A673 (cell line): ENCODE results near the gene RBBP7. TPM values are rescaled to one million over a fixed set of nuclear protein-coding genes. Genes with fewer than 3 reads are reported as not detected.

Source experiments
- BruUV-seq: library from RNA; stranded (reverse); fragments of 400-500 nt; replicated peaks from 2 replicates; lab custom pipeline; 2021; lab: Mats Ljungman, UMichigan
- CTCF ChIA-PET: fragments of 300-600 bp; sonication (Branson Sonifier 250); formaldehyde crosslinking; loops from one replicate; lab custom pipeline; 2022; ENCODE audit warnings: antibody characterized with exemption; lab: Charles Lee
- POLR2A ChIA-PET: fragments of 300-600 bp; sonication (Branson Sonifier 250); formaldehyde crosslinking; loops from one replicate; lab custom pipeline; 2022; ENCODE audit warnings: antibody characterized with exemption; ENCODE audit not compliant: low non-redundant PET; lab: Charles Lee
- DNase-seq: peaks from one replicate; pipeline ENCODE4 v3.0.0-alpha.2; 2015; ENCODE audit warnings: low spot score
- H3K27ac ChIP-seq: fragments of 200-600 bp; sonication (generic); 2 replicates; pipeline ENCODE4 v1.5.1; 2016; ENCODE audit warnings: mixed run types, low read depth, mild to moderate bottlenecking, mixed read lengths, antibody characterized with exemption, low read length; ENCODE audit not compliant: poor library complexity, severe bottlenecking
- H3K27me3 ChIP-seq: fragments of 200-600 bp; sonication (generic); replicated peaks from 2 replicates; pipeline ENCODE4 v1.6.1; 2017; ENCODE audit warnings: mixed run types, low read depth, mild to moderate bottlenecking, mixed read lengths, antibody characterized with exemption, low read length; ENCODE audit not compliant: insufficient read depth, poor library complexity
- H3K36me3 ChIP-seq: fragments of 200-600 bp; sonication (generic); 2 replicates; pipeline ENCODE4 v1.6.1; 2016; ENCODE audit warnings: mixed run types, mild to moderate bottlenecking, mixed read lengths, antibody characterized with exemption, low read length; ENCODE audit not compliant: insufficient read depth, poor library complexity, severe bottlenecking
- H3K4me1 ChIP-seq: fragments of 200-600 bp; sonication (generic); 2 replicates; pipeline ENCODE4 v1.6.1; 2017; ENCODE audit warnings: mixed run types, mild to moderate bottlenecking, mixed read lengths, antibody characterized with exemption, low read length; ENCODE audit not compliant: insufficient read depth, poor library complexity, severe bottlenecking
- H3K4me3 ChIP-seq: fragments of 200-600 bp; sonication (generic); 2 replicates; pipeline ENCODE4 v1.5.1; 2016; ENCODE audit warnings: low read depth, mixed run types, mild to moderate bottlenecking, mixed read lengths, low read length; ENCODE audit not compliant: poor library complexity, severe bottlenecking
- H3K9me3 ChIP-seq: fragments of 200-600 bp; sonication (generic); 2 replicates; pipeline ENCODE4 v1.6.1; 2016; ENCODE audit warnings: mixed run types, low read depth, mild to moderate bottlenecking, mixed read lengths, antibody characterized with exemption, low read length; ENCODE audit not compliant: poor library complexity, severe bottlenecking
- CTCF ChIP-seq: fragments of 300-800, 200-600 bp; sonication (generic); conservative IDR thresholded peaks from 2 replicates; pipeline ENCODE4 v1.5.1; 2017; ENCODE audit warnings: low read depth, mild to moderate bottlenecking, antibody characterized with exemption, low read length, moderate library complexity, mixed read lengths
- EZH2 ChIP-seq: fragments of 200-600 bp; sonication (generic); IDR thresholded peaks from 2 replicates; pipeline ENCODE4 v1.6.1; 2017; ENCODE audit warnings: borderline replicate concordance, low read depth, mild to moderate bottlenecking, mixed read lengths, antibody characterized with exemption, low read length; ENCODE audit not compliant: poor library complexity, severe bottlenecking
- intact Hi-C: fragments of 100-400 bp; cut with micrococcal nuclease; formaldehyde crosslinking; loops from one replicate; pipeline ENCODE4 v1.10.0; 2022; ENCODE audit not compliant: unreplicated experiment
- total RNA-seq: library from RNA; stranded (reverse); gene quantifications from 2 replicates; pipeline ENCODE4 v1.2.3, GENCODE V29; 2021

The RBBP7 gene
- total RNA-seq, 1 experiment from 2014 or later, result 125 TPM

- no peak for DNase-seq
- ChIA-PET CTCF (no interaction called here), POLR2A (no interaction called here)
- no peak for TF ChIP-seq EZH2
- no peak for TF ChIP-seq CTCF
- Histone ChIP-seq H3K4me1 (no peaks in the 10 kb centered on the region), H3K27ac (no peak overlapping the region), H3K9me3 (no peaks in the 10 kb centered on the region), H3K36me3 (no peaks in the 10 kb centered on the region), H3K4me3 (no peak overlapping the region), H3K27me3 (peaks cover 21% of the 10 kb centered on the region)
- no TSS peak for BruUV-seq
- intact Hi-C loops, result no loop called here
These were observed 33.3 kb upstream of the RBBP7 start for GRCh38 chrX:16903274-16904022.

- Histone ChIP-seq H3K9me3 (no peaks in the 10 kb centered on the region), H3K4me1 (no peaks in the 10 kb centered on the region), H3K27me3 (peaks cover 28% of the 10 kb centered on the region), H3K27ac (no peak overlapping the region), H3K36me3 (no peaks in the 10 kb centered on the region), H3K4me3 (no peak overlapping the region)
- BruUV-seq, result no TSS peak
- CTCF ChIA-PET, result no interaction called here
- intact Hi-C loops, result no loop called here
- TF ChIP-seq EZH2 (no peak), CTCF (no peak)
- no peak for DNase-seq
- POLR2A ChIA-PET, result no interaction called here
These were observed 27.3 kb upstream of the RBBP7 start for GRCh38 chrX:16897445-16897844.

- no TSS peak for BruUV-seq
- Histone ChIP-seq H3K4me3 (no peak overlapping the region), H3K36me3 (no peaks in the 10 kb centered on the region), H3K27me3 (peaks cover 18% of the 10 kb centered on the region), H3K4me1 (no peaks in the 10 kb centered on the region), H3K27ac (no peak overlapping the region), H3K9me3 (no peaks in the 10 kb centered on the region)
- TF ChIP-seq EZH2 (no peak), CTCF (peak; percentile 97)
- CTCF ChIA-PET, result interaction anchor here (0.5 to 2.3 kb wide), 5 partner anchors 10 to 153 kb away, joined by 3 to 16 read pairs (median 4); no protein-coding TSS in a partner anchor
- intact Hi-C loops, result loop anchor here (2.0 kb wide), 1 partner anchor 66 kb away; no protein-coding TSS in a partner anchor
- peak; percentile 91 for DNase-seq
- POLR2A ChIA-PET, result no interaction called here
These were observed 22.6 kb upstream of the RBBP7 start for GRCh38 chrX:16892504-16893362.
